ENCODE results near the gene WBP11. TPM values are rescaled to one million over a fixed set of nuclear protein-coding genes. Genes with fewer than 3 reads are reported as not detected.

Gene WBP11
- total and polyA plus RNA-seq, 9 of the 15 experiments (the other 6 are each of a cell fraction or from before 2014, with no cell fraction given): 7.7 to 60.8 (median 24.6) TPM

DNA sequence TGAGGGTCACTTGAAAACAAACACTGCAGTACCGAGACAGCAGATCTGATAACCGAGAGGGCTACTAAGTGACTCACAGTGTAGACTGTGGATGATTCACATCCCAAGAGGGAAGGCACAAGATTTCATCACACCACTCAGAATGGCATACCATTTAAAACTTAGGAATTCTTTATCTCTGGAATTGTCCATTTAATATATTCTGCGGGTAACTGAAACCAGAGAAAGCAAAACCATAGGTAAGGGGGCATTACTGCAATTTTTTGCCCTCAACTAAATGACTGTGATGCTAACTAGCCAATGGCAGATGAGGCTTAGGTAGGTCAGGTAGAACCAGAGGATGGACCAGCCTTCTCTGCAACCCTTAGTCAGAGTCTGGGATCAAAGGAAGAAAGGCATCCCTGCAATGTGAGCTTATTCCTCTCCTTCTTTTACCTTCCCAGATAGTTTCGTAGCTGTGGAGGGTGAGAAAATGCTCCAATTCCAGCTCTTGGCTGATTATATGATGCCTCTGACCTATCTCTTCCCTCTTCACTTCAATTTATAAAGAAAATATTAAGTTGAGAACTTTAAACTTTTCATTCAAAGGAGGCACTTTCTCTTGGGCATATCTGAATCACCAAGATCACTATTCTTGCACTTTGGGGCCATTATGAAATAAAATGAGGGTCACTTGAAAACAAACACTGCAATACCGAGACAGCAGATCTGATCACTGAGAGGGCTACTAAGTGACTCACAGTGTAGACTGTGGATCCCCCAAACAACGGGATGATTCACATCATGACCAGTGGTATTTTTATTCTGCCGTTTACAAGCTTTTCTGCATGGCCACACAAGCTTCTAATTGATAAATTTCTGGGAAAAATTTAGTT, 33.3 kb upstream of the WBP11 start (continued):
- TF ChIP-seq, protein P1, sequence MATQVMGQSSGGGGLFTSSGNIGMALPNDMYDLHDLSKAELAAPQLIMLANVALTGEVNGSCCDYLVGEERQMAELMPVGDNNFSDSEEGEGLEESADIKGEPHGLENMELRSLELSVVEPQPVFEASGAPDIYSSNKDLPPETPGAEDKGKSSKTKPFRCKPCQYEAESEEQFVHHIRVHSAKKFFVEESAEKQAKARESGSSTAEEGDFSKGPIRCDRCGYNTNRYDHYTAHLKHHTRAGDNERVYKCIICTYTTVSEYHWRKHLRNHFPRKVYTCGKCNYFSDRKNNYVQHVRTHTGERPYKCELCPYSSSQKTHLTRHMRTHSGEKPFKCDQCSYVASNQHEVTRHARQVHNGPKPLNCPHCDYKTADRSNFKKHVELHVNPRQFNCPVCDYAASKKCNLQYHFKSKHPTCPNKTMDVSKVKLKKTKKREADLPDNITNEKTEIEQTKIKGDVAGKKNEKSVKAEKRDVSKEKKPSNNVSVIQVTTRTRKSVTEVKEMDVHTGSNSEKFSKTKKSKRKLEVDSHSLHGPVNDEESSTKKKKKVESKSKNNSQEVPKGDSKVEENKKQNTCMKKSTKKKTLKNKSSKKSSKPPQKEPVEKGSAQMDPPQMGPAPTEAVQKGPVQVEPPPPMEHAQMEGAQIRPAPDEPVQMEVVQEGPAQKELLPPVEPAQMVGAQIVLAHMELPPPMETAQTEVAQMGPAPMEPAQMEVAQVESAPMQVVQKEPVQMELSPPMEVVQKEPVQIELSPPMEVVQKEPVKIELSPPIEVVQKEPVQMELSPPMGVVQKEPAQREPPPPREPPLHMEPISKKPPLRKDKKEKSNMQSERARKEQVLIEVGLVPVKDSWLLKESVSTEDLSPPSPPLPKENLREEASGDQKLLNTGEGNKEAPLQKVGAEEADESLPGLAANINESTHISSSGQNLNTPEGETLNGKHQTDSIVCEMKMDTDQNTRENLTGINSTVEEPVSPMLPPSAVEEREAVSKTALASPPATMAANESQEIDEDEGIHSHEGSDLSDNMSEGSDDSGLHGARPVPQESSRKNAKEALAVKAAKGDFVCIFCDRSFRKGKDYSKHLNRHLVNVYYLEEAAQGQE (IDR thresholded peaks at IDR 0.05; ENCODE audit: borderline replicate concordance): no peak
- TF ChIP-seq, protein P1 (CRISPR knock-in tag; IDR thresholded peaks at IDR 0.05; ENCODE audit: low read depth): no peak
- TF ChIP-seq POLR2A (conservative IDR thresholded peaks at IDR 0.05): no peak
- TF ChIP-seq, protein P2, sequence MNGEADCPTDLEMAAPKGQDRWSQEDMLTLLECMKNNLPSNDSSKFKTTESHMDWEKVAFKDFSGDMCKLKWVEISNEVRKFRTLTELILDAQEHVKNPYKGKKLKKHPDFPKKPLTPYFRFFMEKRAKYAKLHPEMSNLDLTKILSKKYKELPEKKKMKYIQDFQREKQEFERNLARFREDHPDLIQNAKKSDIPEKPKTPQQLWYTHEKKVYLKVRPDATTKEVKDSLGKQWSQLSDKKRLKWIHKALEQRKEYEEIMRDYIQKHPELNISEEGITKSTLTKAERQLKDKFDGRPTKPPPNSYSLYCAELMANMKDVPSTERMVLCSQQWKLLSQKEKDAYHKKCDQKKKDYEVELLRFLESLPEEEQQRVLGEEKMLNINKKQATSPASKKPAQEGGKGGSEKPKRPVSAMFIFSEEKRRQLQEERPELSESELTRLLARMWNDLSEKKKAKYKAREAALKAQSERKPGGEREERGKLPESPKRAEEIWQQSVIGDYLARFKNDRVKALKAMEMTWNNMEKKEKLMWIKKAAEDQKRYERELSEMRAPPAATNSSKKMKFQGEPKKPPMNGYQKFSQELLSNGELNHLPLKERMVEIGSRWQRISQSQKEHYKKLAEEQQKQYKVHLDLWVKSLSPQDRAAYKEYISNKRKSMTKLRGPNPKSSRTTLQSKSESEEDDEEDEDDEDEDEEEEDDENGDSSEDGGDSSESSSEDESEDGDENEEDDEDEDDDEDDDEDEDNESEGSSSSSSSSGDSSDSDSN (IDR thresholded peaks at IDR 0.05; ENCODE audit: borderline replicate concordance in 1 of 2, low read depth in 2 of 2, low read length in 2 of 2): no peak
- no peak for TF ChIP-seq ZC3H4 (CRISPR knock-in tag; IDR thresholded peaks at IDR 0.05; ENCODE audit: borderline replicate concordance)
- TF ChIP-seq, protein P3, sequence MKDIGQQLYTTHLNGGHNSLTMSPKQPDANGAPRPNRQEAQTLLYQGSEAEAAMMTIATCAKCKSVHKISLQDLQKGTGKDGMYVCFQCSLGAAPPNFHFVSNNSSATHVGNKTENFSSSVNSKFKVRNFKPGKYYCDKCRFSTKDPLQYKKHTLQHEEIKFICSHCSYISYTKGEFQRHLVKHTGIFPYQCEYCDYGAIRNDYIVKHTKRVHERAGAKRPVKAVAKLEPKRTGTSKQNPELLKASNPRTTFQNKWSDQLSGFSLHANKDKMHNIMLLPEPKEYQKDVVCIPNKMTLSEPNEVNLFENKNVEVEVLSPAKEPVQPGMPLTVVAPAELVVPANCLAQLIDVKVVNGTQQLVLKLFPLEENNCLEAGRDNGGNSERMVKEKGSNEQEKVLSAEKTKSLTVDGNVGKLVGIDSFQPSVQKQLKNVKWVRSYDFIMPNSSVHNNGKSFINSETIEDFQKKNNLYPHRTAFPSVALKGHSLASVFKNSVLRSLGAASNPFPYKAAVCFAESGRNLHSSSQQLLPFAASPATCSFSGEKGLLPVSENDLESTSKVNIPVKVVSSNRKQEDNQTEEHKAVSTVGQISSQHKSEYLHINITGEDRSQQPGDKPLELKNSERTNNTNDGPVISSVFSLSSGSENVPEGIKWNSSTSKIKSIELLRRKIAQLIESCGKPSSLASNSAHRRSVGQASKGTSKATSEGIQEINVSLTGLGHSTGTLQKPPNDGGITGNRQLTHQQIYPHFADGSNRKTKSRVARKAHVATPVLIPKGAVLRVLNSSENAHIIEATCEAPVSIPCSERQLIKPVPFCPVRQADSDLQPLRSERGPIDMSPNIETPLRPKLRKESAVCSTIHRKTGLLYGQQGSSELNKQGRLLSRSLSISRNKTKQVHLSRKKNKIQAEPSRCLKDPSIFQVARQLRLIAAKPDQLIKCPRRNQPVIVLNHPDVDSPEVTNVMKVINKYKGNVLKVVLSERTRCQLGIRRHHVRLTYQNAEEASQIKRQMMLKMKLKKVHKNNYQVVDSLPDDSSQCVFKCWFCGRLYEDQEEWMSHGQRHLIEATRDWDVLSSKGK (CRISPR knock-in tag; IDR thresholded peaks at IDR 0.05): no peak
- TF ChIP-seq KAT2B (IDR thresholded peaks at IDR 0.05; ENCODE audit: low read depth, low read length): no peak
- no peak for TF ChIP-seq HOXB6 (CRISPR knock-in tag; IDR thresholded peaks at IDR 0.05; ENCODE audit: borderline replicate concordance)
- TF ChIP-seq NBN (IDR thresholded peaks at IDR 0.05; ENCODE audit: low read depth): no peak
- TF ChIP-seq IRF1 (CRISPR knock-in tag; IDR thresholded peaks at IDR 0.05; ENCODE audit: borderline replicate concordance): no peak
- TF ChIP-seq BRD9 (IDR thresholded peaks at IDR 0.05; ENCODE audit: low read depth, partially characterized antibody): no peak
- TF ChIP-seq NR3C1 (CRISPR knock-in tag; IDR thresholded peaks at IDR 0.05): no peak
- no peak for TF ChIP-seq GATAD2A (IDR thresholded peaks at IDR 0.05)
